ENCODE data around the gene RPRD1B.

The RPRD1B gene

GRCh38 chr20:38123021-38123587 is 89.6 kb downstream of the RPRD1B start:
- DNase-seq (ENCODE audit: low spot score): no peak

- DNase-seq (ENCODE audit: low spot score): peak; percentile 57
These were observed 91.9 kb downstream of the RPRD1B start for GRCh38 chr20:38125157-38126056.

- DNase-seq (ENCODE audit: low spot score): peak; percentile 46
These were observed 92.8 kb downstream of the RPRD1B start for GRCh38 chr20:38126146-38126921.

GRCh38 chr20:38126932-38127621 is 93.5 kb downstream of the RPRD1B start:
- DNase-seq (ENCODE audit: low spot score): peak; percentile 44

GRCh38 chr20:38127920-38128528 is 94.5 kb downstream of the RPRD1B start:
- DNase-seq (ENCODE audit: low spot score): no peak

GRCh38 chr20:38128691-38129090 is 95.1 kb downstream of the RPRD1B start:
- DNase-seq (ENCODE audit: low spot score): peak; percentile 36

GRCh38 chr20:38129248-38129865 is 95.8 kb downstream of the RPRD1B start:
- DNase-seq (ENCODE audit: low spot score): no peak

GRCh38 chr20:38129893-38130609 is 96.5 kb downstream of the RPRD1B start:
- DNase-seq (ENCODE audit: low spot score): no peak

GRCh38 chr20:38130687-38131587 is 97.4 kb downstream of the RPRD1B start:
- DNase-seq (ENCODE audit: low spot score): no peak

- DNase-seq (ENCODE audit: low spot score): no peak
These were observed 98.1 kb downstream of the RPRD1B start for GRCh38 chr20:38131588-38132121.

- no peak for DNase-seq (ENCODE audit: low spot score)
These were observed 98.8 kb downstream of the RPRD1B start for GRCh38 chr20:38132156-38132909.

GRCh38 chr20:38132910-38133501 is 99.5 kb downstream of the RPRD1B start:
- no peak for DNase-seq (ENCODE audit: low spot score)

- no peak for DNase-seq (ENCODE audit: low spot score)
These were observed 100.3 kb downstream of the RPRD1B start for GRCh38 chr20:38133680-38134426.

GRCh38 chr20:38134427-38135270 is 101.1 kb downstream of the RPRD1B start:
- no peak for DNase-seq (ENCODE audit: low spot score)

GRCh38 chr20:38135271-38135650 is 101.7 kb downstream of the RPRD1B start:
- DNase-seq (ENCODE audit: low spot score): no peak

- DNase-seq (ENCODE audit: low spot score): no peak
These were observed 102.3 kb downstream of the RPRD1B start for GRCh38 chr20:38135651-38136420.

All from left forelimb (tissue), 1 donor.